NCI-H82 treated with DMSO at 0.1 percent for 48 hours (cell line): ENCODE results near the gene BEGAIN.

Source experiments
- DNase-seq: peaks from one replicate; lab custom pipeline; 2025; ENCODE audit not compliant: unreplicated experiment; lab: John Stamatoyannopoulos, UW

BEGAIN gene

GRCh38 chr14:100568998-100569733, 18.1 kb downstream of the BEGAIN start:
- no peak for DNase-seq

- no peak for DNase-seq
Measured at GRCh38 chr14:100568164-100568997, 18.8 kb downstream of the BEGAIN start.

GRCh38 chr14:100567877-100568163, 19.4 kb downstream of the BEGAIN start:
- DNase-seq: no peak

- DNase-seq: no peak
Measured at GRCh38 chr14:100567009-100567876, 20.0 kb downstream of the BEGAIN start.

- DNase-seq: no peak
Measured at GRCh38 chr14:100566586-100566985, 20.6 kb downstream of the BEGAIN start.

- DNase-seq: no peak
Measured at GRCh38 chr14:100566119-100566518, 21.1 kb downstream of the BEGAIN start.

- DNase-seq: no peak
Measured at GRCh38 chr14:100565650-100566049, 21.6 kb downstream of the BEGAIN start.

GRCh38 chr14:100564512-100564911, 22.7 kb downstream of the BEGAIN start:
- DNase-seq: no peak

- no peak for DNase-seq
Measured at GRCh38 chr14:100562751-100563150, 24.5 kb downstream of the BEGAIN start.

- DNase-seq: no peak
Measured at GRCh38 chr14:100561005-100561404, 26.2 kb downstream of the BEGAIN start.

- no peak for DNase-seq
Measured at GRCh38 chr14:100560471-100560870, 26.7 kb downstream of the BEGAIN start.

- no peak for DNase-seq
Measured at GRCh38 chr14:100559455-100559854, 27.8 kb downstream of the BEGAIN start.

- no peak for DNase-seq
Measured at GRCh38 chr14:100558966-100559365, 28.3 kb downstream of the BEGAIN start.

- no peak for DNase-seq
Measured at GRCh38 chr14:100558226-100558625, 29.0 kb downstream of the BEGAIN start.

GRCh38 chr14:100557658-100558057, 29.6 kb downstream of the BEGAIN start:
- no peak for DNase-seq

- DNase-seq: no peak
Measured at GRCh38 chr14:100556936-100557505, 30.2 kb downstream of the BEGAIN start.

GRCh38 chr14:100556140-100556475, 31.1 kb downstream of the BEGAIN start:
- no peak for DNase-seq

GRCh38 chr14:100555436-100556139, 31.6 kb downstream of the BEGAIN start:
- no peak for DNase-seq

GRCh38 chr14:100554696-100555320, 32.4 kb downstream of the BEGAIN start:
- DNase-seq: no peak

GRCh38 chr14:100554082-100554677, 33.0 kb downstream of the BEGAIN start:
- no peak for DNase-seq
